Nephron (organoid): ENCODE results near the gene SERPINF2.

Source experiments
- H3K27ac Mint-ChIP-seq, 3 experiments: 2 replicates each; pipeline ENCODE4 v1.8.0; 2020; ENCODE audit warnings: mixed read lengths in 3 of 3, mild to moderate bottlenecking in 2 of 3, moderate library complexity in 1 of 3
- H3K27me3 Mint-ChIP-seq: 2 replicates; pipeline ENCODE4 v1.8.0; 2021; ENCODE audit warnings: low read depth, mild to moderate bottlenecking, moderate library complexity, mixed read lengths
- H3K36me3 Mint-ChIP-seq: 2 replicates; pipeline ENCODE4 v1.8.0; 2020; ENCODE audit warnings: low read depth, mixed read lengths
- H3K4me1 Mint-ChIP-seq: 2 replicates; pipeline ENCODE4 v1.8.0; 2020; ENCODE audit warnings: mixed read lengths
- H3K4me3 Mint-ChIP-seq, 3 experiments: 2 replicates each; pipeline ENCODE4 v1.8.0; 2020; ENCODE audit warnings: mild to moderate bottlenecking in 3 of 3, mixed read lengths in 3 of 3, moderate library complexity in 2 of 3
- H3K9me3 Mint-ChIP-seq: 2 replicates; pipeline ENCODE4 v1.8.0; 2020; ENCODE audit warnings: mixed read lengths
- CTCF ChIP-seq, 3 experiments: fragments of 200-600 bp; sonication (generic); IDR thresholded peaks; one replicate each; pipeline ENCODE4 v1.5.0; 2021; ENCODE audit warnings: antibody characterized with exemption in 3 of 3; ENCODE audit not compliant: unreplicated experiment in 3 of 3

The SERPINF2 gene

GRCh38 chr17:1745513-1746020 is 2.9 kb downstream of the SERPINF2 start:
- Mint-ChIP-seq H3K9me3 (no peaks in the 10 kb centered on the region), H3K4me3 (no peak overlapping the region), H3K4me1 (peaks cover 12% of the 10 kb centered on the region), H3K36me3 (peaks cover 4% of the 10 kb centered on the region), H3K27me3 (peaks cover 3% of the 10 kb centered on the region), H3K27ac (no peak overlapping the region)
- no peak for TF ChIP-seq CTCF (IDR thresholded peaks at IDR 0.05; ENCODE audit: unreplicated experiment in 3 of 3)

GRCh38 chr17:1746975-1747543 is 4.4 kb downstream of the SERPINF2 start:
- H3K4me1 Mint-ChIP-seq = peaks cover 12% of the 10 kb centered on the region
- H3K4me3 Mint-ChIP-seq = no peak overlapping the region
- TF ChIP-seq CTCF (IDR thresholded peaks at IDR 0.05; ENCODE audit: unreplicated experiment in 3 of 3) = no peak
- H3K27me3 Mint-ChIP-seq = peaks cover 3% of the 10 kb centered on the region
- no peaks in the 10 kb centered on the region for H3K9me3 Mint-ChIP-seq
- H3K27ac Mint-ChIP-seq = peak overlapping the region in 1 of 3 experiments; percentile 40
- H3K36me3 Mint-ChIP-seq = peaks cover 4% of the 10 kb centered on the region

- Mint-ChIP-seq H3K4me3 (no peak overlapping the region), H3K36me3 (no peaks in the 10 kb centered on the region), H3K27ac (no peak overlapping the region), H3K4me1 (peaks cover 2% of the 10 kb centered on the region), H3K27me3 (peaks cover 8% of the 10 kb centered on the region), H3K9me3 (no peaks in the 10 kb centered on the region)
- TF ChIP-seq CTCF (IDR thresholded peaks at IDR 0.05; ENCODE audit: unreplicated experiment in 3 of 3) = no peak
Observed at GRCh38 chr17:1750628-1751027, 8.0 kb downstream of the SERPINF2 start.

- H3K4me3 Mint-ChIP-seq = no peak overlapping the region
- no peak for TF ChIP-seq CTCF (IDR thresholded peaks at IDR 0.05; ENCODE audit: unreplicated experiment in 3 of 3)
- no peaks in the 10 kb centered on the region for H3K36me3 Mint-ChIP-seq
- H3K4me1 Mint-ChIP-seq = peaks cover 13% of the 10 kb centered on the region
- peak overlapping the region in 2 of 3 experiments; percentile 46 to 48 for H3K27ac Mint-ChIP-seq
- H3K27me3 Mint-ChIP-seq = peaks cover 8% of the 10 kb centered on the region
- H3K9me3 Mint-ChIP-seq = no peaks in the 10 kb centered on the region
Observed at GRCh38 chr17:1752425-1753262, 10.0 kb downstream of the SERPINF2 start.

GRCh38 chr17:1753767-1754429 is 11.2 kb downstream of the SERPINF2 start:
- Mint-ChIP-seq H3K27ac (no peak overlapping the region), H3K27me3 (peaks cover 13% of the 10 kb centered on the region), H3K4me3 (no peak overlapping the region), H3K36me3 (no peaks in the 10 kb centered on the region), H3K4me1 (peaks cover 13% of the 10 kb centered on the region), H3K9me3 (no peaks in the 10 kb centered on the region)
- TF ChIP-seq CTCF (IDR thresholded peaks at IDR 0.05; ENCODE audit: unreplicated experiment in 3 of 3) = no peak
